Measurements from ENCODE around the gene DIPK1C. TPM values are rescaled to one million over a fixed set of nuclear protein-coding genes. Genes with fewer than 3 reads are reported as not detected.

DIPK1C gene
- total and polyA plus RNA-seq, 4 experiments from 2014 or later, result not detected

GRCh38 chr18:74414953-74415515 lies 42.1 kb downstream of the DIPK1C start:
- no peaks in the 10 kb centered on the region for H3K27me3 ChIP-seq (ENCODE audit: insufficient read depth, low read length)
- peak overlapping the region in 1 of 7 donors; percentile 68 for H3K27ac Mint-ChIP-seq
- peaks cover 4 to 7% of the 10 kb centered on the region in 2 donors for H3K27me3 Mint-ChIP-seq
- no peaks in the 10 kb centered on the region for H3K36me3 Mint-ChIP-seq
- no peak for DNase-seq
- intact Hi-C loops (cut with micrococcal nuclease), result no loop called here
- H3K4me3 Mint-ChIP-seq, result no peak overlapping the region
- POLR2A ChIA-PET (ENCODE audit: partially characterized antibody), result no interaction called here
- H3K9me3 ChIP-seq (ENCODE audit: control insufficient read depth in 1 of 2, low read length in 2 of 2), result no peaks in the 10 kb centered on the region
- H3K4me1 Mint-ChIP-seq, result peaks cover 0 to 5% (median 3%) of the 10 kb centered on the region in 4 donors
- no peak overlapping the region for H3K27ac ChIP-seq (ENCODE audit: low read depth, low read length)
- CTCF ChIA-PET (ENCODE audit: partially characterized antibody), result no interaction called here
- H3K36me3 ChIP-seq (ENCODE audit: insufficient read depth, low read length), result no peaks in the 10 kb centered on the region
- H3K4me3 ChIP-seq (ENCODE audit: low read length in 2 of 2), result no peak overlapping the region
- H3K9me3 Mint-ChIP-seq, result no peaks in the 10 kb centered on the region
- no peaks in the 10 kb centered on the region for H3K4me1 ChIP-seq (ENCODE audit: insufficient read depth, low read length)

GRCh38 chr18:74413836-74414235 lies 43.3 kb downstream of the DIPK1C start:
- CTCF ChIA-PET (ENCODE audit: partially characterized antibody), result no interaction called here

GRCh38 chr18:74412116-74412880 lies 44.8 kb downstream of the DIPK1C start:
- Histone ChIP-seq H3K4me3 (ENCODE audit: low read length in 2 of 2) (no peak overlapping the region), H3K27ac (ENCODE audit: low read depth, low read length) (no peak overlapping the region), H3K27me3 (ENCODE audit: insufficient read depth, low read length) (no peaks in the 10 kb centered on the region), H3K36me3 (ENCODE audit: insufficient read depth, low read length) (no peaks in the 10 kb centered on the region), H3K4me1 (ENCODE audit: insufficient read depth, low read length) (peaks cover 12% of the 10 kb centered on the region), H3K9me3 (ENCODE audit: control insufficient read depth in 1 of 2, low read length in 2 of 2) (no peaks in the 10 kb centered on the region)
- Mint-ChIP-seq H3K36me3 (no peaks in the 10 kb centered on the region), H3K4me1 (peaks cover 12 to 19% (median 17%) of the 10 kb centered on the region in 4 donors), H3K4me3 (no peak overlapping the region), H3K9me3 (no peaks in the 10 kb centered on the region), H3K27ac (no peak overlapping the region), H3K27me3 (peaks cover 0 to 7% of the 10 kb centered on the region in 2 donors)
- no peak for DNase-seq
- intact Hi-C loops (cut with micrococcal nuclease), result no loop called here
- ChIA-PET POLR2A (ENCODE audit: partially characterized antibody) (no interaction called here), CTCF (ENCODE audit: partially characterized antibody) (interaction anchor here (1.1 kb wide), 1 partner anchor 59 kb away, joined by 3 read pairs; no protein-coding TSS in a partner anchor)

More at GRCh38 chr18:74413836-74414235, 43.3 kb downstream of the DIPK1C start:
- Mint-ChIP-seq H3K4me3 (no peak overlapping the region), H3K27me3 (peaks cover 4 to 7% of the 10 kb centered on the region in 2 donors), H3K4me1 (peaks cover 2 to 5% (median 4%) of the 10 kb centered on the region in 4 donors), H3K36me3 (no peaks in the 10 kb centered on the region), H3K27ac (no peak overlapping the region), H3K9me3 (no peaks in the 10 kb centered on the region)
- H3K36me3 ChIP-seq (ENCODE audit: insufficient read depth, low read length), result no peaks in the 10 kb centered on the region
- H3K4me1 ChIP-seq (ENCODE audit: insufficient read depth, low read length), result no peaks in the 10 kb centered on the region
- POLR2A ChIA-PET (ENCODE audit: partially characterized antibody), result no interaction called here
- no peak overlapping the region for H3K27ac ChIP-seq (ENCODE audit: low read depth, low read length)
- intact Hi-C loops (cut with micrococcal nuclease), result no loop called here
- H3K9me3 ChIP-seq (ENCODE audit: control insufficient read depth in 1 of 2, low read length in 2 of 2), result no peaks in the 10 kb centered on the region
- H3K4me3 ChIP-seq (ENCODE audit: low read length in 2 of 2), result no peak overlapping the region
- no peak for DNase-seq
- no peaks in the 10 kb centered on the region for H3K27me3 ChIP-seq (ENCODE audit: insufficient read depth, low read length)

GRCh38 chr18:74411475-74411874 lies 45.6 kb downstream of the DIPK1C start:
- no peaks in the 10 kb centered on the region for H3K9me3 Mint-ChIP-seq
- Histone ChIP-seq H3K9me3 (ENCODE audit: control insufficient read depth in 1 of 2, low read length in 2 of 2) (no peaks in the 10 kb centered on the region), H3K27ac (ENCODE audit: low read depth, low read length) (no peak overlapping the region), H3K36me3 (ENCODE audit: insufficient read depth, low read length) (no peaks in the 10 kb centered on the region), H3K27me3 (ENCODE audit: insufficient read depth, low read length) (no peaks in the 10 kb centered on the region), H3K4me3 (ENCODE audit: low read length in 2 of 2) (no peak overlapping the region), H3K4me1 (ENCODE audit: insufficient read depth, low read length) (peaks cover 14% of the 10 kb centered on the region)
- ChIA-PET POLR2A (ENCODE audit: partially characterized antibody) (no interaction called here), CTCF (ENCODE audit: partially characterized antibody) (no interaction called here)
- H3K4me1 Mint-ChIP-seq, result peaks cover 13 to 20% (median 18%) of the 10 kb centered on the region in 4 donors
- peak in 1 of 5 donors; percentile 4 for DNase-seq
- peak overlapping the region in 1 of 8 donors; percentile 65 for H3K4me3 Mint-ChIP-seq
- H3K27ac Mint-ChIP-seq, result peak overlapping the region in 3 of 7 donors; percentile 37 to 88 (median 61)
- peaks cover 0 to 7% of the 10 kb centered on the region in 2 donors for H3K27me3 Mint-ChIP-seq
- no peaks in the 10 kb centered on the region for H3K36me3 Mint-ChIP-seq
- intact Hi-C loops (cut with micrococcal nuclease), result no loop called here

GRCh38 chr18:74410441-74410992 lies 46.6 kb downstream of the DIPK1C start:
- Mint-ChIP-seq H3K27ac (peak overlapping the region in 1 of 7 donors; percentile 67), H3K9me3 (no peaks in the 10 kb centered on the region), H3K4me1 (peaks cover 13 to 20% (median 18%) of the 10 kb centered on the region in 4 donors), H3K27me3 (peaks cover 0 to 7% of the 10 kb centered on the region in 2 donors), H3K36me3 (no peaks in the 10 kb centered on the region), H3K4me3 (no peak overlapping the region)
- ChIA-PET POLR2A (ENCODE audit: partially characterized antibody) (interaction anchor here (0.8 kb wide), 1 partner anchor 37 kb away, joined by 5 read pairs; no protein-coding TSS in a partner anchor), CTCF (ENCODE audit: partially characterized antibody) (interaction anchor here (1.8 kb wide), 1 partner anchor 83 kb away, joined by 6 read pairs; no protein-coding TSS in a partner anchor)
- H3K27me3 ChIP-seq (ENCODE audit: insufficient read depth, low read length), result no peaks in the 10 kb centered on the region
- DNase-seq, result no peak
- no peaks in the 10 kb centered on the region for H3K9me3 ChIP-seq (ENCODE audit: control insufficient read depth in 1 of 2, low read length in 2 of 2)
- peaks cover 14% of the 10 kb centered on the region for H3K4me1 ChIP-seq (ENCODE audit: insufficient read depth, low read length)
- H3K36me3 ChIP-seq (ENCODE audit: insufficient read depth, low read length), result no peaks in the 10 kb centered on the region
- intact Hi-C loops (cut with micrococcal nuclease), result no loop called here
- no peak overlapping the region for H3K4me3 ChIP-seq (ENCODE audit: low read length in 2 of 2)
- no peak overlapping the region for H3K27ac ChIP-seq (ENCODE audit: low read depth, low read length)

- POLR2A ChIA-PET (ENCODE audit: partially characterized antibody), result interaction anchor here (1.3 kb wide), 1 partner anchor 29 kb away, joined by 5 read pairs; no protein-coding TSS in a partner anchor
- no peaks in the 10 kb centered on the region for H3K27me3 ChIP-seq (ENCODE audit: insufficient read depth, low read length)
- H3K9me3 Mint-ChIP-seq, result peaks cover 0 to 6% (median 0%) of the 10 kb centered on the region in 8 donors
- H3K27me3 Mint-ChIP-seq, result peaks cover 0 to 7% of the 10 kb centered on the region in 2 donors
- H3K4me1 Mint-ChIP-seq, result peaks cover 13 to 20% (median 18%) of the 10 kb centered on the region in 4 donors
- no peaks in the 10 kb centered on the region for H3K9me3 ChIP-seq (ENCODE audit: control insufficient read depth in 1 of 2, low read length in 2 of 2)
- intact Hi-C loops (cut with micrococcal nuclease), result no loop called here
- H3K36me3 Mint-ChIP-seq, result no peaks in the 10 kb centered on the region
- no peak for DNase-seq
- no peak overlapping the region for H3K27ac ChIP-seq (ENCODE audit: low read depth, low read length)
- CTCF ChIA-PET (ENCODE audit: partially characterized antibody), result no interaction called here
- H3K4me3 Mint-ChIP-seq, result peak overlapping the region; percentile 49 to 86 (median 79)
- H3K4me1 ChIP-seq (ENCODE audit: insufficient read depth, low read length), result peaks cover 14% of the 10 kb centered on the region
- no peak overlapping the region for H3K4me3 ChIP-seq (ENCODE audit: low read length in 2 of 2)
- H3K36me3 ChIP-seq (ENCODE audit: insufficient read depth, low read length), result no peaks in the 10 kb centered on the region
- peak overlapping the region; percentile 55 to 94 (median 93) for H3K27ac Mint-ChIP-seq
Measured at GRCh38 chr18:74407888-74408287, 49.2 kb downstream of the DIPK1C start.

GRCh38 chr18:74402806-74403433 lies 54.2 kb downstream of the DIPK1C start:
- peaks cover 0 to 6% (median 0%) of the 10 kb centered on the region in 8 donors for H3K9me3 Mint-ChIP-seq
- no peaks in the 10 kb centered on the region for H3K27me3 ChIP-seq (ENCODE audit: insufficient read depth, low read length)
- peaks cover 8% of the 10 kb centered on the region for H3K4me1 ChIP-seq (ENCODE audit: insufficient read depth, low read length)
- intact Hi-C loops (cut with micrococcal nuclease), result no loop called here
- no peaks in the 10 kb centered on the region for H3K36me3 Mint-ChIP-seq
- H3K9me3 ChIP-seq (ENCODE audit: control insufficient read depth in 1 of 2, low read length in 2 of 2), result no peaks in the 10 kb centered on the region
- H3K36me3 ChIP-seq (ENCODE audit: insufficient read depth, low read length), result no peaks in the 10 kb centered on the region
- H3K27ac Mint-ChIP-seq, result no peak overlapping the region
- H3K4me3 Mint-ChIP-seq, result no peak overlapping the region
- ChIA-PET CTCF (ENCODE audit: partially characterized antibody) (no interaction called here), POLR2A (ENCODE audit: partially characterized antibody) (no interaction called here)
- H3K27ac ChIP-seq (ENCODE audit: low read depth, low read length), result no peak overlapping the region
- DNase-seq, result no peak
- peaks cover 9 to 15% (median 12%) of the 10 kb centered on the region in 4 donors for H3K4me1 Mint-ChIP-seq
- H3K27me3 Mint-ChIP-seq, result peaks cover 2 to 3% of the 10 kb centered on the region in 2 donors
- H3K4me3 ChIP-seq (ENCODE audit: low read length in 2 of 2), result no peak overlapping the region

Measured in CD4-positive, alpha-beta memory T cell (primary cell).